NCI-H82 treated with DMSO at 0.1 percent for 48 hours (cell line): ENCODE measurements around the gene OR6B2.

ENCODE experiments used
- DNase-seq: peaks from one replicate; lab custom pipeline; 2025; ENCODE audit not compliant: unreplicated experiment; lab: John Stamatoyannopoulos, UW

Gene OR6B2

GRCh38 chr2:239983004-239983778 lies 47.0 kb downstream of the OR6B2 start:
- DNase-seq = no peak
